NOMO-1 treated with dmso at 0.1 percent for 144 hours (cell line): Measurements from ENCODE around the gene CACNA1G.

Source experiments
- DNase-seq: peaks from one replicate; lab custom pipeline; 2025; ENCODE audit not compliant: unreplicated experiment; lab: John Stamatoyannopoulos, UW

CACNA1G gene

GRCh38 chr17:50667259-50668024 is 106.9 kb downstream of the CACNA1G start:
- DNase-seq: no peak

GRCh38 chr17:50668025-50668837 is 107.7 kb downstream of the CACNA1G start:
- DNase-seq: no peak

GRCh38 chr17:50668838-50669581 is 108.5 kb downstream of the CACNA1G start:
- DNase-seq: no peak

- DNase-seq: no peak
Measured at GRCh38 chr17:50672071-50672470, 111.6 kb downstream of the CACNA1G start.

- no peak for DNase-seq
Measured at GRCh38 chr17:50672831-50673551, 112.5 kb downstream of the CACNA1G start.

- no peak for DNase-seq
Measured at GRCh38 chr17:50675190-50675589, 114.7 kb downstream of the CACNA1G start.

GRCh38 chr17:50675627-50676026 is 115.1 kb downstream of the CACNA1G start:
- DNase-seq: no peak

GRCh38 chr17:50676065-50676975 is 115.8 kb downstream of the CACNA1G start:
- no peak for DNase-seq
